ENCODE measurements around the gene TBP.
"Not testable (repeated sequence)": the region's sequence is repeated elsewhere in the genome, so short reads cannot be mapped to it uniquely, and the experiment has no call there.

Gene TBP

DNA sequence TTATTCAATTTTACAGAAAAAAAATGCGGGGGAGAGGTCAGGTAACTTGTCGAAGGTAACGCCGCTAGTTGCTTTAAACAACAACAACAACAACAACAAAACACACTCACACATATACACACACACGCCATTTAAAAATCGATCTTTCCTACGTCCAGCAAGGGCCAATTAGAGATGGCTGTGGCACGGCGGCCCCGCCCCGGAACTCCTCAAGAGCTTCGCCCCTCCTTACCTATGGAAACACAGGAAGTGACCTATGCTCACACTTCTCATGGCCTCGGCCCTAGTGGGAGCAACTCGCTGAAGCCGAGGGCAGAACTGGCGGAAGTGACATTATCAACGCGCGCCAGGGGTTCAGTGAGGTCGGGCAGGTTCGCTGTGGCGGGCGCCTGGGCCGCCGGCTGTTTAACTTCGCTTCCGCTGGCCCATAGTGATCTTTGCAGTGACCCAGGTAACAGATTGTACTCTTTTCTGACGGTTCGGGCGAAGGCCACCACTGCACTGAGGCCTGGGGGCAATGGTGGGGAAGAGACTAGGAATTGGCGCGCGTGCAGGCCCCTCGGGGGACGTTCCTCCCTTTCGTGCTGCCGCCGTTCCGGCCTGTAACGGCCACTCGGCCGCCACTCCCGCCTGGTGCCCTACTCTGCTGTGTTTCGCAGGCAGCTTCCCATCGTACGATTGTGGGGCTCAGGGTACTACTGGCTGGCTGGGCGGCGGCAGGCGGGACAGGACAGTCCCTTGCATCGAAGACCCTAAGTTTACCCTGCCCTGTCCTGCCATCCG, at the start of gene TBP:
TSS of gene TBP (plus strand) at position 357 of the 783 bp plus-strand sequence. CDS start 2,661 bp downstream, outside the sequence.
- DNase-seq (ENCODE audit: low read depth), result peak; percentile 97
- in situ Hi-C loops (cut with HindIII; ENCODE audit: low sequenced_read_pairs), result no loop called here

GRCh38 chr6:170504479-170504878, 49.7 kb upstream of the TBP start:
- no peak for DNase-seq (ENCODE audit: low read depth)
- H3K4me3 ChIP-seq (ENCODE audit: low read depth, low read length), result no peak overlapping the region
- in situ Hi-C loops (cut with HindIII; ENCODE audit: low sequenced_read_pairs), result loop anchor here (10.0 kb wide), 1 partner anchor 670 kb away; no protein-coding TSS in a partner anchor
- TF ChIP-seq, protein P1, sequence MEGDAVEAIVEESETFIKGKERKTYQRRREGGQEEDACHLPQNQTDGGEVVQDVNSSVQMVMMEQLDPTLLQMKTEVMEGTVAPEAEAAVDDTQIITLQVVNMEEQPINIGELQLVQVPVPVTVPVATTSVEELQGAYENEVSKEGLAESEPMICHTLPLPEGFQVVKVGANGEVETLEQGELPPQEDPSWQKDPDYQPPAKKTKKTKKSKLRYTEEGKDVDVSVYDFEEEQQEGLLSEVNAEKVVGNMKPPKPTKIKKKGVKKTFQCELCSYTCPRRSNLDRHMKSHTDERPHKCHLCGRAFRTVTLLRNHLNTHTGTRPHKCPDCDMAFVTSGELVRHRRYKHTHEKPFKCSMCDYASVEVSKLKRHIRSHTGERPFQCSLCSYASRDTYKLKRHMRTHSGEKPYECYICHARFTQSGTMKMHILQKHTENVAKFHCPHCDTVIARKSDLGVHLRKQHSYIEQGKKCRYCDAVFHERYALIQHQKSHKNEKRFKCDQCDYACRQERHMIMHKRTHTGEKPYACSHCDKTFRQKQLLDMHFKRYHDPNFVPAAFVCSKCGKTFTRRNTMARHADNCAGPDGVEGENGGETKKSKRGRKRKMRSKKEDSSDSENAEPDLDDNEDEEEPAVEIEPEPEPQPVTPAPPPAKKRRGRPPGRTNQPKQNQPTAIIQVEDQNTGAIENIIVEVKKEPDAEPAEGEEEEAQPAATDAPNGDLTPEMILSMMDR (IDR thresholded peaks at IDR 0.05; ENCODE audit: low read depth, low read length, missing control alignments), result no peak

More for the DNA sequence above, at the start of gene TBP:
- peak within 1 kb of the TSS; percentile 86 for H3K4me3 ChIP-seq (ENCODE audit: low read depth, low read length)
- TF ChIP-seq, protein P1 (IDR thresholded peaks at IDR 0.05; ENCODE audit: low read depth, low read length, missing control alignments), result no peak

DNA sequence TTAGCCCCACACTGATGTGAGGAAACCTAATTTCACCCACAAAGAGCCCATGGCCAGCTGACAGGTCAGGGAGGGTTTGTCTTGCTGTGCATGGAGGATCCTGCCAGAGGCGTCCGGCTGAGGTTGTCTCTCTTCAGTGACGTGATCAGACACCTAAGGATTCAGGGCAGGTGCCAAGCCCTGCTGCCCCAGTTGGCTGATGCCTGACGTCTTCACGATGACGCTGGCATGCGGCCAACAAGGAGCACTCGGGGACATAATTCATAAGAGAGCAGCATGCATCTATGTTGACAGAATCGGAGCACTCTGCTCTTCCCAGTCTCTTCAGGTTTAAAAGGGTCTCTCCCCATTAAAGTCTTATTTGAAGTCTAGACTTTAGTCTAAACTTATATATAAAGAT, 48.9 kb upstream of the TBP start:
- H3K4me3 ChIP-seq (ENCODE audit: low read depth, low read length), result no peak overlapping the region
- in situ Hi-C loops (cut with HindIII; ENCODE audit: low sequenced_read_pairs), result loop anchor here (10.0 kb wide), 1 partner anchor 671 kb away; no protein-coding TSS in a partner anchor
- TF ChIP-seq, protein P1 (IDR thresholded peaks at IDR 0.05; ENCODE audit: low read depth, low read length, missing control alignments), result no peak
- DNase-seq (ENCODE audit: low read depth), result no peak

DNA sequence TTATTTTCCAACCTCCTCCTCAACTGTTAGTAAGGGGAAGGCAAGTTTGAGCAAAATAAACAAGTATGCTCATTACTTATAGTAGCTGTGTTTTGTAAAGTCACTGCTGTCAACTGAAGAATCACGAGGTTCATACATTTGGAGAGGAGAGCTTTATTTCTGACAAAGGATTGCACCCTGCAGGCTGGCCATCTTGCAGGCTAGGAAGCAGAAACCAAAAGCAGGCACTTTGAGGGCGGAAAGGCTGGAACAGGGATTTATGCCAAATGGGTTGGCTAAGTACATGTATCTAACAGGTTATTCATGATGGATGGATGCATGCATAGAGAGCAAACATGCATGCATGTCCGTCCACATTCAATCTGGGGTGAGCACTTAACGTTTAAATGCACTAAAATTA, 47.7 kb upstream of the TBP start:
- DNase-seq (ENCODE audit: low read depth), result no peak
- TF ChIP-seq, protein P1 (IDR thresholded peaks at IDR 0.05; ENCODE audit: low read depth, low read length, missing control alignments), result no peak
- H3K4me3 ChIP-seq (ENCODE audit: low read depth, low read length), result no peak overlapping the region
- in situ Hi-C loops (cut with HindIII; ENCODE audit: low sequenced_read_pairs), result loop anchor here (10.0 kb wide), 1 partner anchor 672 kb away; no protein-coding TSS in a partner anchor

GRCh38 chr6:170507728-170508127, 46.4 kb upstream of the TBP start:
- not testable (repeated sequence) for H3K4me3 ChIP-seq (ENCODE audit: low read depth, low read length); DNase-seq (ENCODE audit: low read depth)
- in situ Hi-C loops (cut with HindIII; ENCODE audit: low sequenced_read_pairs), result loop anchor here (10.0 kb wide), 1 partner anchor 673 kb away; no protein-coding TSS in a partner anchor

DNA sequence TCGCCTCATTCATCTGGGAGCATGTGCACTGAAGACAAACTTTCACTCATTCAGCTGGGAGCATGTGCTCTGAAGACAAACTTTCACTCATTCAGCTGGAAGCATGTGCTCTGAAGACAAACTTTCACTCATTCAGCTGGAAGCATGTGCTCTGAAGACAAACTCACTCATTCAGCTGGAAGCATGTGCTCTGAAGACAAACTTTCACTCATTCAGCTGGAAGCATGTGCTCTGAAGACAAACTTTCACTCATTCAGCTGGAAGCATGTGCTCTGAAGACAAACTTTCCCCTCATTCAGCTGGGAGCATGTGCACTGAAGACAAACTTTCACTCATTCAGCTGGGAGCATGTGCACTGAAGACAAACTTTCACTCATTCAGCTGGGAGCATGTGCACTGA, 45.9 kb upstream of the TBP start:
- not testable (repeated sequence) for H3K4me3 ChIP-seq (ENCODE audit: low read depth, low read length); DNase-seq (ENCODE audit: low read depth)
- in situ Hi-C loops (cut with HindIII; ENCODE audit: low sequenced_read_pairs), result loop anchor here (10.0 kb wide), 1 partner anchor 673 kb away; no protein-coding TSS in a partner anchor

- H3K4me3 ChIP-seq (ENCODE audit: low read depth, low read length); DNase-seq (ENCODE audit: low read depth): not testable (repeated sequence)
- in situ Hi-C loops (cut with HindIII; ENCODE audit: low sequenced_read_pairs), result loop anchor here (10.0 kb wide), 1 partner anchor 674 kb away; no protein-coding TSS in a partner anchor
Observed at GRCh38 chr6:170508892-170509722, 45.1 kb upstream of the TBP start.

GRCh38 chr6:170509723-170510018, 44.5 kb upstream of the TBP start:
- H3K4me3 ChIP-seq (ENCODE audit: low read depth, low read length), result no peak overlapping the region
- in situ Hi-C loops (cut with HindIII; ENCODE audit: low sequenced_read_pairs), result loop anchor here (10.0 kb wide), 1 partner anchor 675 kb away; no protein-coding TSS in a partner anchor
- DNase-seq (ENCODE audit: low read depth), result no peak
- TF ChIP-seq, protein P1 (IDR thresholded peaks at IDR 0.05; ENCODE audit: low read depth, low read length, missing control alignments), result no peak

All from astrocyte of the cerebellum (primary cell).